ENCODE data around the gene IL17C. TPM values are rescaled to one million over a fixed set of nuclear protein-coding genes. Genes with fewer than 3 reads are reported as not detected.
"Not testable (repeated sequence)": the region's sequence is repeated elsewhere in the genome, so short reads cannot be mapped to it uniquely, and the experiment has no call there.

Gene IL17C
- total RNA-seq, 2 donors from 2014 or later = not detected

DNA sequence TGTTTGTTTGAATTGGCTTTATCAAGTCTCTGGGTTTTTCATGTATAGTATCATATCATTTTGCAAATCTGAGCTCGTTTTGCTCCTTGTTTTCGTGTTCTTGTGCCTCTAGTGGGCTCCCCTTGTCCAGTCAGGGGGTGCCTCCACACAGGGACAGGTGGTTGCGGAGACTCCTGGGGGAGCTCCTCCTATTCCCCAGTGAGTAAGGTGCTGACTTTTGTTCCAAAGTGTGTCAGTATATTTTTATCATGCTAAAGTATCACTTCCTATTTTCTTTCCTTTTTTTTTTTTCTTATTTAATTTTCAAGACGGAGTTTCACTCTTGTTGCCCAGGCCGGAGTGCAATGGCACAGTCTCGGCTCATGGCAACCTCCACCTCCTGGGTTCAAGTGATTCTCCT lies 30.3 kb upstream of the IL17C start:
- H3K9ac ChIP-seq (ENCODE audit: extremely low read depth, low read length, poor library complexity, severe bottlenecking) = no peak overlapping the region
- no peak overlapping the region for H3K27ac ChIP-seq (ENCODE audit: low read depth, low read length)
- no peaks in the 10 kb centered on the region for H3K27me3 Mint-ChIP-seq (ENCODE audit: insufficient read depth)
- 92 to 100% methylated on average over 5 to 6 of the region's 6 CpGs for WGBS, 2 experiments (ENCODE audit: insufficient coverage in 1 of 2, insufficient read length in 1 of 2)
- no peak overlapping the region for H3K27ac Mint-ChIP-seq
- H3K27me3 ChIP-seq (ENCODE audit: control insufficient read depth, insufficient read depth, low read length, poor library complexity, severe bottlenecking) = no peaks in the 10 kb centered on the region
- H3K4me3 Mint-ChIP-seq = no peak overlapping the region
- H3K36me3 Mint-ChIP-seq (ENCODE audit: low read depth) = peaks cover 48% of the 10 kb centered on the region
- H3K9me3 ChIP-seq (ENCODE audit: control insufficient read depth, low read length) = no peaks in the 10 kb centered on the region
- DNase-seq = no peak
- peaks cover 72% of the 10 kb centered on the region for H3K36me3 ChIP-seq (ENCODE audit: control insufficient read depth, insufficient read depth, low read length)
- no peaks in the 10 kb centered on the region for H3K4me1 ChIP-seq (ENCODE audit: control insufficient read depth, insufficient read depth, low read length)
- H3K4me3 ChIP-seq (ENCODE audit: low read length) = no peak overlapping the region
- TF ChIP-seq, protein P1, sequence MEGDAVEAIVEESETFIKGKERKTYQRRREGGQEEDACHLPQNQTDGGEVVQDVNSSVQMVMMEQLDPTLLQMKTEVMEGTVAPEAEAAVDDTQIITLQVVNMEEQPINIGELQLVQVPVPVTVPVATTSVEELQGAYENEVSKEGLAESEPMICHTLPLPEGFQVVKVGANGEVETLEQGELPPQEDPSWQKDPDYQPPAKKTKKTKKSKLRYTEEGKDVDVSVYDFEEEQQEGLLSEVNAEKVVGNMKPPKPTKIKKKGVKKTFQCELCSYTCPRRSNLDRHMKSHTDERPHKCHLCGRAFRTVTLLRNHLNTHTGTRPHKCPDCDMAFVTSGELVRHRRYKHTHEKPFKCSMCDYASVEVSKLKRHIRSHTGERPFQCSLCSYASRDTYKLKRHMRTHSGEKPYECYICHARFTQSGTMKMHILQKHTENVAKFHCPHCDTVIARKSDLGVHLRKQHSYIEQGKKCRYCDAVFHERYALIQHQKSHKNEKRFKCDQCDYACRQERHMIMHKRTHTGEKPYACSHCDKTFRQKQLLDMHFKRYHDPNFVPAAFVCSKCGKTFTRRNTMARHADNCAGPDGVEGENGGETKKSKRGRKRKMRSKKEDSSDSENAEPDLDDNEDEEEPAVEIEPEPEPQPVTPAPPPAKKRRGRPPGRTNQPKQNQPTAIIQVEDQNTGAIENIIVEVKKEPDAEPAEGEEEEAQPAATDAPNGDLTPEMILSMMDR (conservative IDR thresholded peaks at IDR 0.05) = no peak
- H3K9me3 Mint-ChIP-seq = no peaks in the 10 kb centered on the region
- peaks cover 5% of the 10 kb centered on the region for H3K4me1 Mint-ChIP-seq

DNA sequence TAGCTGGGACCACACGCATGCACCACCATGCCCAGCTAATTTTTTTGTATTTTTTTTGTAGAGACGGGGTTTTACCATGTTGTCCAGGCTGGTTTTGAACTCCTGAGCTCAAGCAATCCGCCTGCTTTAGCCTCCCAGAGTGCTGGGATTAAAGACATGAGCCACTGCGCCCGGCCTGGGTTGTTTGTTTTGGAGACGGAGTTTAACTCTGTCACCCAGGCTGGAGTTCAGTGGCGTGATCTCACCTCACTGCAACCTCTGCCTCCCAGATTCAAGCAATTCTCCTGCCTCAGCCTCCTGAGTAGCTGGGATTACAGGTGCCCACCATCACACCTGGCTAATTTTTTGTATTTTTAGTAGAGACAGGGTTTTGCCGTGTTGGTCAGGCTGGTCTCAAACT lies 28.9 kb upstream of the IL17C start:
- H3K4me1 Mint-ChIP-seq; H3K27me3 ChIP-seq (ENCODE audit: control insufficient read depth, insufficient read depth, low read length, poor library complexity, severe bottlenecking); H3K9me3 ChIP-seq (ENCODE audit: control insufficient read depth, low read length); H3K27ac Mint-ChIP-seq; H3K4me3 ChIP-seq (ENCODE audit: low read length); H3K9me3 Mint-ChIP-seq; H3K9ac ChIP-seq (ENCODE audit: extremely low read depth, low read length, poor library complexity, severe bottlenecking); H3K27ac ChIP-seq (ENCODE audit: low read depth, low read length); H3K4me3 Mint-ChIP-seq; H3K4me1 ChIP-seq (ENCODE audit: control insufficient read depth, insufficient read depth, low read length); H3K27me3 Mint-ChIP-seq (ENCODE audit: insufficient read depth); DNase-seq: not testable (repeated sequence)
- peaks cover 52% of the 10 kb centered on the region for H3K36me3 Mint-ChIP-seq (ENCODE audit: low read depth)
- WGBS, 2 experiments (ENCODE audit: insufficient coverage in 1 of 2, insufficient read length in 1 of 2) = 87 to 94% methylated on average over 7 to 8 of the region's 8 CpGs
- peaks cover 77% of the 10 kb centered on the region for H3K36me3 ChIP-seq (ENCODE audit: control insufficient read depth, insufficient read depth, low read length)

DNA sequence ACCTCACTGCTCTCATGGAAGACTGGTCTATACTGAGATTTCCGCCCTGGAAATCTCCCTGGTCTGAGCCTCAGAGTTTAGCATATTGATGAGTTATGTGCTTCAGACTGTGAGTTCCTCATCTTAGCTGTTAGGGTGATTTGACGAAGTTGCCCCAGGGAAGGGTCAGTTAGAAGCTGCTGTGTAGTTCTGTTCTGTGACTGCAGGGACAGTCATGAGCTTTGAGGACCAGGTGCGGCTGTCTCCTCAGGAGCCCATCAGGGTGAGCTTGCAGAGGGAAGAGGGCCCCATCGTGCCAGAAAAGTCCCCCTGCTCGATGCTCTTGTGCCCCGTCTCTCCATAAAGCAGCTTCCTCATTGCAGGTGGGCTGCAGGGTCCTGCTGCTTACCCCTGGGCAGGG lies 28.3 kb upstream of the IL17C start:
- Mint-ChIP-seq H3K27me3 (ENCODE audit: insufficient read depth) (no peaks in the 10 kb centered on the region), H3K9me3 (no peaks in the 10 kb centered on the region), H3K36me3 (ENCODE audit: low read depth) (peaks cover 52% of the 10 kb centered on the region), H3K27ac (no peak overlapping the region), H3K4me3 (no peak overlapping the region), H3K4me1 (peaks cover 5% of the 10 kb centered on the region)
- 88 to 94% methylated on average over 3 to 6 of the region's 6 CpGs for WGBS, 2 experiments (ENCODE audit: insufficient coverage in 1 of 2, insufficient read length in 1 of 2)
- Histone ChIP-seq H3K9ac (ENCODE audit: extremely low read depth, low read length, poor library complexity, severe bottlenecking) (no peak overlapping the region), H3K27me3 (ENCODE audit: control insufficient read depth, insufficient read depth, low read length, poor library complexity, severe bottlenecking) (no peaks in the 10 kb centered on the region), H3K9me3 (ENCODE audit: control insufficient read depth, low read length) (no peaks in the 10 kb centered on the region), H3K27ac (ENCODE audit: low read depth, low read length) (no peak overlapping the region), H3K4me3 (ENCODE audit: low read length) (no peak overlapping the region), H3K4me1 (ENCODE audit: control insufficient read depth, insufficient read depth, low read length) (no peaks in the 10 kb centered on the region), H3K36me3 (ENCODE audit: control insufficient read depth, insufficient read depth, low read length) (peaks cover 71% of the 10 kb centered on the region)
- DNase-seq = peak; percentile 70
- TF ChIP-seq, protein P1 (conservative IDR thresholded peaks at IDR 0.05) = peak; percentile 68
